GM18508 (cell line): ENCODE measurements around the gene AP2A2.
"Not testable (repeated sequence)": the region's sequence is repeated elsewhere in the genome, so short reads cannot be mapped to it uniquely, and the experiment has no call there.

Experiments used
- ATAC-seq: cut with Tn5 transposase; IDR thresholded peaks from one replicate; pipeline ENCODE4 v1.9.1; 2021; ENCODE audit warnings: moderate number of reproducible peaks; ENCODE audit not compliant: insufficient read depth, unreplicated experiment

The AP2A2 gene

DNA sequence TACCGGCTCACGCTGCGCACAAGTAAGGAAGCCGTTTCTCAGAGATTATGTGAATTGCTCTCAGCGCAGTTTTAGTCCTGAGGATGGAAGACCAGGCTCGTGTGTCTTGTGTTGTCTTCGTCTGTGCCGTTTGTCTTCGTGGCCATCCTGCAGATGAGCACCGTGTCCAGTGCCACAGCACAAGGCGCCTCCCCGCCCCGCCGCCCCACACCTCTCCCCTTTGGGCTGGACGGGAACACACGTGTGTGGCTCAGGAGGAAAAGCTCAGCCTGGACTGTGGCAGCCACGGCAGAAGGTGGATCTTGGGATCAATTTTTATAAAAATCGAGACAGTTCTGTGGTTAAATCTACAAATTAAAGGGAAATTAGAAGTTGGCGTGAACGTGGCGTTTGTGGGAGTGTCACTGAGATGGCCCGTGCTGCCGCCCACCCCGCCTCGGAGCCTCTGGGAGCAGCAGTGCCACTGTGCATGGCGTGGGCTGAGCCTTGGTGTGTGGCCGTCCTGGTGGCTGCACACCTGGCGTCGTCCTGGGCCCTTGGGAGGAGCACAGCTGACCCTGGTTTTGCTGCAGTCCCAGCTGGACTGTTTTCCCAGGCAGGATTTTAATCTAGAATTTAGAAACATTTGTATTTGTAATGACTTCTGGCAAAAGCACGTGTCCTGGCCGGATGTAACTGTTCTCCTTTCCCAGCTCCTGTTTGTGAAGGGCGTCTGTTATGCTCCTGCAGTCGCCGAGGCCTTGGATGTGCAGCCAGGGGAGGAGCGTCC lies 85.1 kb downstream of the AP2A2 start:
- no peak for ATAC-seq

GRCh38 chr11:1011320-1011698 lies 85.6 kb downstream of the AP2A2 start:
- no peak for ATAC-seq

- no peak for ATAC-seq
Observed at GRCh38 chr11:1012291-1012690, 86.6 kb downstream of the AP2A2 start.

GRCh38 chr11:1012740-1013630 lies 87.3 kb downstream of the AP2A2 start:
- no peak for ATAC-seq

DNA sequence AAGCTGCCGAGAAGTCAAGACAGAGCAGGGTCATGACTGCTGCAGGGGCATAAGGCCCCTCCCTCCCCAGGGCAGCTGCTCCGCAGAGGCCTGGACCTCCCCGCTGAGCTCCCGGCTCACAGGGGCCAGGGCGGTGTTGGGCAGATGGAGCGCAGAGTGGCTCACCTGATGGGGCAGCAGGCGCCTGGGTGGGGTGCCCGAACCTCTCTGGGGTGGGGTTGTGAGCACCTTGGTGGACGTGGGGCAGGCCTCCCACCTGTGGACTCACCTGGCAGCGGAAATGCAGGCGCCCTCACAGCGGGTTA lies 87.9 kb downstream of the AP2A2 start:
- ATAC-seq: no peak

GRCh38 chr11:1014276-1014675 lies 88.6 kb downstream of the AP2A2 start:
- no peak for ATAC-seq

GRCh38 chr11:1015064-1015463 lies 89.4 kb downstream of the AP2A2 start:
- no peak for ATAC-seq

DNA sequence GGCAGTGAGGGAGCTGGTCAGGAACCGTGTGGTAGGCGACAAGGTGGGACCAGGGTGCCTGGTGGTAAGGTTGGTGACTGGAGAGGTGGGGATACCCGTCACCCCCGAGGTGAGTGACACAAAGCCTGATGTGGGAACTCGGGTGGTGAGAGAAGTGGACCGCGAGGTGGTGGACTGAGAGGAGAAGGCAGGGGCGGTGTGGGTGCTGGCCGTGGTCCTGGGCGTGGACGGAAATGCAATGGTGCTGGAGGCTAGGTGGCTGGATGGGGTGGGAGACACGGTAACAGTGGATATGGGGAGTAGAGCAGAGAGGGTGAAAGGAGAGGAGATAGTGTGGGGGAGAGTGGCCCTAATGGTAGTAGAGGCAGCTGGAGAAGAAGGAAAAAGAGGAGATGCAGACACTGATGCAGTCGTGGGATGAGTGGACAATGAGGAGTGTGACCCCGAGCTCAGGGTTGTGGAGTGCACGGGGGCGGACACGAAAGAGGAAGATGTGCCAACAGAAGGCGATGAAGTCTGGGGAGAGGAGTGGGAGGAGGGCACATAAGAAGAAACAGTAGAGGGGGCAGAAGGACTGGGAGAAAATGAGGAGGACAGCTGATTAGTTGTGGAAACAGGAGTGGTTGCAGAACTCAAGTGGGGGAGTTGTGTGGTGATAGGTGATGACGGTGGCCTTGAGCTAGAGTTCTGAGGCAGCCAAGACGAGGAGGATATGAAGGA lies 90.3 kb downstream of the AP2A2 start:
- ATAC-seq: no peak

DNA sequence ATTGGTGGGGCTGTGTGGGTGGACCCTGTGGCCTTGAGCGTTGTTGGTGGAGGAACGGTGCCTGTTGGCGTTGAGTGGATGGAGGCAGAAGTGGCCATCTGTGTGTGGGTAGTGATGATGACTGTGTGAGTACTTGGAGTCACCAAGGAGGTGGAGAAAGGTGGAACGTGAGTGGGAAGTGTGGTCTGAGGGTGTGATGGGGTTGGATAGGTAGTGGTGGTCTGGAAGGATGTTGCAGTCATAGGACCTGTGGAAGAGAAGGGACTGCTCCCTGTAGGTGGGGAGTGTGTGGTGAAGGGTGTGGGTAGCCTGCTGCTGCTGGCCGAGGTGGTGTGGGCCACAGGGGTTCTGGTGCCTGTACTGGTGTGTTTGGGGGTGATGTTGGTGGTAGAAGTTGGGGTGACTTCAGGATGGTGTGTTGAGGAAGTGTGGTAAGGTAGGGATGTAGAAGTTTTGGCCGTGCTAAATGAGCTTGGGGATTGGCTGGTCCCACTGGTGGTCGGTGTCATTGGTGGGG lies 91.0 kb downstream of the AP2A2 start:
- ATAC-seq: not testable (repeated sequence)

- ATAC-seq: no peak
Observed at GRCh38 chr11:1017269-1018005, 91.8 kb downstream of the AP2A2 start.

- no peak for ATAC-seq
Observed at GRCh38 chr11:1018091-1018490, 92.4 kb downstream of the AP2A2 start.

DNA sequence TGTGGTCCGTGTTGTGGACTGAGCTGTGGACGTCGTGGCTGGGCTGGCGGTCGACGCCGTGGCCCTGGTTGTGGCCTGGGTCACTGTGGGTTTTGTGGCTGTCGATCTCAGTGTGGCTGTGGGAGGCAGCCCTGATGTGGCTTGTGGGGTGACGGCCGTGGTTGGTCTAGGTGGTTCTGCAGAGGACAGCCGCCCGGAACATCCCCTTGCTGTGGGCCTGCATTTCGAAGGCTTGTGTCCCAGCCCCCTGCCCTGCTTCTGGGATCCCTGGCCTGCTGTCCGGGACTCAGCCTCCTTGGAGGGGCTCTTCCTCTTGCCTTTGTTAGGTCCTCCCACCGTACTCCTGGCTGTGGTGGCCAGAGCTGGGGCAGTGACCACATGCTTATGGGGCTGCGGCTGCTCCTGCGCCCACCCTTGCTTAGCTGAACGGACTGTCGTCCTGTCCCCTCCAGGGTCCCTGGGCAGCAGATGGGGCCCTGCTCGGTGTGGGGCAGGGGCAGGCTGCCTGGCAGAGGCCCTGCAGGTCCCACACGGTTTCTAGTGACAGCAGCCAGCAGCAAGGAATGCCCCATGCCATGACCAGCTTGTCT lies 93.7 kb downstream of the AP2A2 start:
- ATAC-seq: no peak

DNA sequence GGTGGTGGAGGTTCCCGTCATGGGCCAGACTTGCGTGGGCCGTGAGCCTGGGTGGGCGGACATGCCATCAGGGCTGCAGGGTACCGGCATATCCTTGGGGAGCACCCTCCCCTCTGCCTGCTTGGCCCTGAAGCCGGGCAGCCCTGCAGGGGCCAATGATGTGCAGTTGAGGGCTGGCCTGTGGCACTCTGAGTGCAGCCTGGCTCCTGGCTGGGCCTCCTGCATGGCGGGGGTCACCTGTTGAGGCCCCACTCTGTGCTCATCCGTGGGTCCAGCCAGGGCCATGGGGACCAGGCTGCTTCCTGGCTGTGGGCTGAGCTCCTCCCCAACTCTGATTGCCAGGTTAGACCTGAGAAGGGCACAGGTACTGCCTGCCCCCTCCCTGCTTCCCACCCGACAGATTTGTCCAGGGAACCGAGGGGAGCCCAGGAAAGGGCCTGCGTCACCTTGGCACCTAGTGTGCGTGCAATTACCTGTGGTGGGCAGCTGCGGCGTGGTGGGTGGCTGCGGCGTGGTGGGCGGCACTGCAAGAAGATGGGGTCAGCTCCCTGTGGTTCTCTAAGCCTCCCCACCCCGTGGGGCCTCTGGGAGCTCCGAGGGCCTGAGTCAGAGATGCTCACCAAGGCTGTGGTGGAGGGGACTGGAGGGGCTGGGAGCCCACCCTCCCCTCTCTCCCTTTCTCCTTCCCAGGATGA lies 94.7 kb downstream of the AP2A2 start:
- ATAC-seq: no peak

GRCh38 chr11:1022411-1022810 lies 96.7 kb downstream of the AP2A2 start:
- no peak for ATAC-seq

- no peak for ATAC-seq
Observed at GRCh38 chr11:1022908-1023810, 97.5 kb downstream of the AP2A2 start.

DNA sequence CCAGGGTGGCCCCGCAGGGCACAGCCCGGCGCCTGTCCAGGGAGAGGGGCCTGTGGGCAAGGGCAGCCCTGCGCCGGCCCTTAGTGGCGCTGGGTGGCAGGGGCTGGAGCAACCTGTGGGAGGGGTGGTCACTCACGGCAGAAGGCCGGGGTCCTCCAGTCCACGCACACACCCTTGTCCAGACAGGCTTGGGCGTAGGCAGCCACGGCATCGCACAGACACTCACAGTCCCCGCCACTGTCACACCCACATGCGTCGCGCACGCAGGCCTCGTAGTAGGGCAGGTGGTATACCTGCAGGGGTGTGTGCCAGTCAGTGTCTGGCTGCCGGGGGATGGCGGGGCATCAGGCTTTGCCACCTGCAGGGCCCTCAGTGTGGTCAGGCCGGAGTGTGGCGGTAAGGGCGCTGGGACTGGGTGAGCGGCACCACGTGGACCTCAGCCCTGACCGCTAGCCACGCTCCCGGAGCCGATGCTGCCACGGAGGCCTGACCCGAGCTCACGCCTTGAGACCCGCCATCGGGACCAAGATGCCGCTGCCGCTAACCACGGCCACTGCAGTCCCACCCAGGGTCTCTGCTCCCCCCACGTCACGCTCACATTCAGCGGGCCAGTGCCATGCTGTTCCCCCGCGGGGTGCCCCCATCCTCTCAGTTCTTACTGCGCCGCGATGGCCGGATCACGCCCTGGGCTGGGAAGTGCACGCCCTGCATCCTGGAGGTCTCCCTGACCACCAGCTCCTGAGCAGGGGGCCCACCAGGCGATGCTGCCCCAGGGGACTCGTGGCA lies 98.3 kb downstream of the AP2A2 start:
- ATAC-seq: no peak

DNA sequence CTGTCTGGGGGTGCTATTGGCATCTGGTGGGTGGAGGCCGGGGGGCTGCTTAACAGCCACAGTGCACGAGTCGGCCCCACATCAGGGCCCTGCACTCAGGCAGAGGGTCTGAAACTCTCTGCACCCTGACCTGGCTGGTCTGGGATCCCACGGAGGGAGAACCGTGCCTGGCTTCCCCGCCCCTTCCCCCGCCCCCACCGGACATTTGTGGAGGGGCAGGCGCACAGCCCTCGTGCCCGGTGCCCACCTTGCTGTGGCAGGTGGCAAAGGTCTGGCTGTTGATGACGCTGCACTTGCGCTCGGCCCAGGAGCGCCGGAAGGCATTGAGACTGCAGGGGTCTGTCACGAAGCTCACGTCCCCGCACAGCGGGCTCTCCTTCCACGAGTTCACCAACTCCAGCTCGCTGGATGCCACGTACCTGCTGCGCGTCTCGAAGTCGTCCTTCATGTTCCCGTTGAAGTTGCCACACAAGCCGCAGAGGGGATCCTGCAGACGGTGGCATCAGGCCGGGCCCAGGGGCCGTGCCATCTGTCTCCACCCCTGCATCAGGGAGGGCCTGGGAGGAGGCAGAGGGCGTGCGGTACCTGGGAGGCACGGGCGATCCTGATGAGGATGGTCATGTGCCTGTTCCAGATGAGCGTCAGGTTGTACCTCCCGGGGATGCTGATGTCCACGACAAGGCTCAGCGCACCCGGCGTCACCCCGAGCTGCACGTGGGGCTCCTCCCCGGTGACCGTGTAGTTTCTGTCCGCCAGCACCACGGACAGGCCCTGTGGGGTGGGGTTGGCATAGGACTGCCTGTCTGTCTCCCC lies 99.1 kb downstream of the AP2A2 start:
- ATAC-seq: no peak
